GM18520 (cell line): ENCODE measurements around the gene CNOT2.

Experiments
- ATAC-seq: cut with Tn5 transposase; IDR thresholded peaks from one replicate; pipeline ENCODE4 v1.9.1; 2021; ENCODE audit not compliant: unreplicated experiment

CNOT2 gene

GRCh38 chr12:70251226-70251625, 8.0 kb downstream of the CNOT2 start:
- ATAC-seq = no peak

DNA sequence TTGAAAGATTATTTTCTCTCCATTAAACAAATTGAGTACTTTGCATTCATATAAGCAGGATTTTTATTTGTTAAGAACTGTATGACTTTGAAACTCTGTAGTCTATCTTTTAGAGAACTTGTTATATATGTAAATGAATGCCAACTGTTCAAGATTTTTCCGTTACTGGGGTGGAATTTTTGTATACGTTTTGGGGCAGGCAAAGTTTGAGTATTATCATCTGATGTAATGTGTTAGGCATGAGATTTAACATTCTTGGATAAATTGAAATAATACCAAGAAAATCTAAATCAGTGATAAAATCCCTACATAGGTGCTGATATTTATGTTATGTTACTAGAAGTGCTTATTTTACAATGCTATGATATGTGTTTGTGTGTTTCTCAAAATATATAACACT, 8.4 kb downstream of the CNOT2 start:
- no peak for ATAC-seq

GRCh38 chr12:70252832-70253231, 9.6 kb downstream of the CNOT2 start:
- ATAC-seq = no peak

DNA sequence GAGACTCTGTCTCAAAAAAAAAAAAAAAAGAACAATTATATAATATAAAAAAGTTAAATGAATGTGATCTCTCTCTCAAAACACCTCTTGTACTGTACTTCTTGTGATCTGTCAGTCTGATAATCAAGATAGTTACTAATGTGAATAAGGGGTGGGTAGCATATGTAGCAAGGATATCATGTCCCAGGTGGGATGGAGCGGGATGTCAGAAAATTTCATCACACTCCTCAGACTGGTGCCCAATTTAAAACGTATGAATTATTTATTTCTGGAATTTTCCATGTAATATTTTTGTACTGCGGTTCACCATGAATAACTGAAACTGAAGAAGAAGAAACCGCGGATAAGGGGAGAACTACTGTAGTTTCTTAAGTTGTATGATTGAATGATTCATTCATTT, 11.0 kb downstream of the CNOT2 start:
- no peak for ATAC-seq

- ATAC-seq = no peak
Observed at GRCh38 chr12:70254846-70255245, 11.6 kb downstream of the CNOT2 start.

DNA sequence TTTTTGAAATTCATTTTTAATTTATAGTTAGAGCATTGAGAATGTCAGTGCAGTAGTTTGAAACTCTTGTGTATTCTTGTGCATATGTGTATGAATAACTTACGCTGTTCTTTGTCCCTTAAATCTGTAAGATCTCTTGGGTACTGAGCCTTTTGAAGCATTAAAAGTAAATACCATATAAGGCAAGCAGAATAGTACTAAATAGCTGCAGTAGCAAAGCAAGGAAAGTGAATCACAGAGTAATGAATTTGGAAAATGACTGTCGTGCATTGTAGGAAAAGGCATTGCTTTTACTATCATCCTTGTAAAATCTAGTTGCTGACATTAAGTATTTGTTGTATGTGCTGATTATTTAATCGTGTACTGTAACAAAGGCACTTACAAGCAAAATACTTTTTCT, 12.1 kb downstream of the CNOT2 start:
- no peak for ATAC-seq

- no peak for ATAC-seq
Observed at GRCh38 chr12:70258605-70259403, 15.6 kb downstream of the CNOT2 start.

GRCh38 chr12:70260646-70261045, 17.4 kb downstream of the CNOT2 start:
- no peak for ATAC-seq

- ATAC-seq = no peak
Observed at GRCh38 chr12:70264067-70264867, 21.0 kb downstream of the CNOT2 start.

- no peak for ATAC-seq
Observed at GRCh38 chr12:70265132-70265531, 21.9 kb downstream of the CNOT2 start.

GRCh38 chr12:70267550-70267949, 24.3 kb downstream of the CNOT2 start:
- ATAC-seq = no peak

- ATAC-seq = no peak
Observed at GRCh38 chr12:70268972-70269371, 25.7 kb downstream of the CNOT2 start.

DNA sequence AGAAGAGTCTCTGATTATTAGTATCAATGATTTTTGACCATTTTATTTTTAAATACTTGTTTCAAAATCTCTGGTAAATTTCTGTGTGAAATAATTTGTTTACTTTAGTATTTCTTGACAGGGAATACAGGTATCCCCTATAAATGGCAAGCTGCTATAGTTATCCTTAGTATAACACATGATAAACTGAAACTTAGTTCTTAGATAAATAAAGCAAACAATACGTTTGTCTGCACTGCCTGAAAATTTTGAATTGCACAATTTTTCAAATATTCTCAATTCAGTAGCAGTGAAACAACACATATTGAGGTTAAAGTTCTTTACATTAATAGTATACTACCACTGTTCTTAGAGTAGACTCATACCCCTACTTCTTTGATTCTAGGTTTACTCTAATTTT, 26.9 kb downstream of the CNOT2 start:
- no peak for ATAC-seq

DNA sequence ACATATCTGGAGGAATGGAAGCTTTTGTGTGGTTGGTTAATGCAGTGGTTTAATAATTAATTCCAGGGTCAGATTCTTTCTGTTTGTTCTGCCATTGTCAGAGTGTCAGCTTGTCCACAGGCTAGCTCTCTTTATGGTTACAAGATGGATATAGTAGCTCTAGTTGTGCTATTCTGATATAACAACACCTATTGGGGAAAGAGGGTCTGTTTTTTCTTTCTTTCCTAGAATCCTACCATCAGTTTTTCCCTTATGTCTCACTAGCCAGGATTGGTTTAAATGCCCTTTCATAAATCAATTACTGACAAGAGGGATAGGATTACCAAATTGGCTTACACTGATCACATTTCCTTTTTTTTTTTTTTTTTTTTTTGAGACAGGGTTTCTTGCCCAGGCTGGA, 27.8 kb downstream of the CNOT2 start:
- no peak for ATAC-seq

DNA sequence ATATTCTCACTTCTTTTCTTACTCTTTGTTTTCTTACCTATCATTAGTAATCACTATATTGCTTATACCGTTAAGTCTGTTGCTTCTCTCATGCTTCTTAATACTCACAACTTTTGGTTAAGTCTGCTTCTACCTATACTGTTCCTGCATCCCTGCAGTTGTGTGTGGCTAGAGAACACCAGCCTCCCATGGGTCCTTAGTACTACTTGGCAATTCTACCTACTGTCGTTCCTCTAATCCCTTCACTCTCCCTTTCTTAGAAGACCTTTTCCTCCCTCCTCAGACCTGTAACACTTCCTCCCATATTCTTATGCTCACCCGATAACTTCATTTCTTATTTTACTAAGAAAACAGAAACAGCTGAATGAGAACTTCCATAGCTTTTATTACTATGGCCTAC, 29.3 kb downstream of the CNOT2 start:
- ATAC-seq = no peak

DNA sequence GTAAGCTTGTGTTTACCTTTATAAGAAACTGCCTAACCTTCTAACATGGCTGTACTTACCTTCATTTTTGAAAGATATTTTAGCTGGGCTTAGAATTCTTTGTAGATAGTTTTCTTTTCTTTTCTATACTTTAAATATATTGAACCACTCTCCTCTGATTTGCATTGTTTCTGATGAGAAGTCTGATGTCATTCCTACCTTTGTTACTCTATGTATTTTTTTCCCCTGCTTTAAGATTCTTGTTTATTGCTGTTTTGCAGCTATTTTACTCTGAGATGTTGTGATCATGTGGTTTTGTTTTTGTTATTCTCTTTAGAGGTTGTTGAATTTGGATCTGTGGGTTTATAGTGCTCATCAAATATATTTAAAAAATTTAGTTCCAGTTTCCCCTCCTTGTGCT, 31.8 kb downstream of the CNOT2 start:
- ATAC-seq = no peak

GRCh38 chr12:70277973-70278372, 34.7 kb downstream of the CNOT2 start:
- ATAC-seq = no peak

- ATAC-seq = no peak
Observed at GRCh38 chr12:70278945-70279344, 35.7 kb downstream of the CNOT2 start.

GRCh38 chr12:70283232-70283631, 40.0 kb downstream of the CNOT2 start:
- ATAC-seq = no peak

- no peak for ATAC-seq
Observed at GRCh38 chr12:70288817-70289216, 45.6 kb downstream of the CNOT2 start.

GRCh38 chr12:70290116-70290515, 46.9 kb downstream of the CNOT2 start:
- ATAC-seq = no peak

GRCh38 chr12:70292017-70292776, 49.0 kb downstream of the CNOT2 start:
- ATAC-seq = no peak
